Fibroblast of skin of right biceps (primary cell): Measurements from ENCODE around the gene RIOX2.

Source experiments
- DNase-seq: peaks from one replicate; pipeline ENCODE4 v3.0.0-alpha.2; 2013

RIOX2 gene

GRCh38 chr3:97901313-97902248 lies 70.7 kb downstream of the RIOX2 start:
- DNase-seq: no peak

DNA sequence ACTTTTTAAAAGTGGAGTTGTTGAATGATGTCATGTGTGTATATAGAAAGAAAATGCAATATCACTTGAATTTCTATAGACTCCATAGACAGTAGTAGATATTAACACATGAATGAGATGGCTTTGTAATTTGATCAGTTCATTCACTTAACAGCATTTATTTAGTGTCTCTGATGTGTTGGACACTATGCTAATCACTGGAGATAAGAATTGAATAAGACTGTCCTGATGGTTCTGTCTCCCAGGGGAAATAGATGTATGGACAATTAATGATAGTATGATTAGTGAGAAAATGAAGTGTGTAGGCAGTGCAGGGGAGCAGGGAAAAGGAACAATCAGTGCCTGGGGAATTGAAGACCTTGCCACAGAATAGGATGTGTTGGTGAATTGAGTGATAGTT lies 72.9 kb downstream of the RIOX2 start:
- no peak for DNase-seq

DNA sequence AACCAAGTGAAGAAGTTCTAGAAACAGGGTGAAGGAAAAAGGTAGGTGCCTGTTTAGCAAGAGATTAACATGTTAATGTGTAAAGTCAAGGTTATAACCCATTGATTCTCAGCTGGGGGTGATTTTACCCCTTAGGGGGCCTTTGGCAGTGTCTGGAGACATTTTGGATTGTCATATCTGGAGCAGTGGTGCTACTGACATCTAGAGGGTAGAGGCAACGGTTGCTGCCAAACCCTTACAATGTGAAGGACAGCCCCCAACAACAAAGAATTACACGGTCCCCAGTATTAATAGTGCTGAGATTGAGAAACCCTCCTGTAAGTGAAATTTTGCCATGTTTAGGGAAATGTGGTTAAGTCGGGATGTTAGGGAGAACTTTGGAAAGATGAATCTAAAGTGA lies 75.7 kb downstream of the RIOX2 start:
- no peak for DNase-seq

DNA sequence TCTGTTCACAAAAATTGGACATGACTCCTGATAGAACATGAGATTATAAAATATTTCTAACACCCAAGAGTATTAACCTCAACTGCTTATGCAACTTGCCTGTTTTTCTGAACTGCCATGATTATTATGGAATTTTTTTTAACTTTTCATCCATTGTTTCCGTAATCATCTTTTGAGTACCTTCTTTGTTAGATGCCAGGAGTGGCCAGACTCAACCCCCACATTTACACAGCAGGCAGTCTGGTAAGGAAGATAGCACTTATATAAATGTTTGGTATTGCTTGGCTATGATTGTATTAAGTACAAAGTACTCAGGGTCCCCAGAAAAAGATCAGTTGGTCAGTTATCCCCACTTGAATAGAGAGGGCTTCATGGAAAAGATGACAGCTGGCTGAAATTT lies 76.1 kb downstream of the RIOX2 start:
- DNase-seq: no peak

DNA sequence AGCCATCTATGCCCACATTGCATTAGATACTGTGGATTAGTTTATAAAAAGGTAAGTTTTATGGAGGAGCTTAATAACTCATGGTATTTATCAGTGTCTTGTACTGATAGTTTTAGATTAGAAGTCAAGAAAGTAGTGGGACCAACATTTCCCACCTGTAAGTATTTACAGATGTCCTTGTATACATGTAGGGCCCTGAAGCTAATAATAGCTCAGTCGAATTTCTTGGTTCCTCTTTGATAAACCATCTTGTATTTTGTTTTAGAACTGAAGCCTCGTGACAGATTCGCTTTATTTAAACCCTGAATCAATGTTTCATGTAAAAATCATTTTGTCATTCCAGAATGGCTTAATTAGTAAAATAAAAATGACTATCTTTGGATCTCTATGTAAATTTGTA lies 77.0 kb downstream of the RIOX2 start:
- no peak for DNase-seq

- DNase-seq: no peak
These were observed 79.4 kb downstream of the RIOX2 start for GRCh38 chr3:97892852-97893251.
